Endothelial cell of hepatic sinusoid (primary cell): Measurements from ENCODE around the gene SERPINB5.

ENCODE experiments used
- in situ Hi-C: cut with HindIII; loops from 2 replicates; pipeline ENCODE4 v1.10.0; 2017; ENCODE audit warnings: low sequenced_read_pairs

The SERPINB5 gene

DNA sequence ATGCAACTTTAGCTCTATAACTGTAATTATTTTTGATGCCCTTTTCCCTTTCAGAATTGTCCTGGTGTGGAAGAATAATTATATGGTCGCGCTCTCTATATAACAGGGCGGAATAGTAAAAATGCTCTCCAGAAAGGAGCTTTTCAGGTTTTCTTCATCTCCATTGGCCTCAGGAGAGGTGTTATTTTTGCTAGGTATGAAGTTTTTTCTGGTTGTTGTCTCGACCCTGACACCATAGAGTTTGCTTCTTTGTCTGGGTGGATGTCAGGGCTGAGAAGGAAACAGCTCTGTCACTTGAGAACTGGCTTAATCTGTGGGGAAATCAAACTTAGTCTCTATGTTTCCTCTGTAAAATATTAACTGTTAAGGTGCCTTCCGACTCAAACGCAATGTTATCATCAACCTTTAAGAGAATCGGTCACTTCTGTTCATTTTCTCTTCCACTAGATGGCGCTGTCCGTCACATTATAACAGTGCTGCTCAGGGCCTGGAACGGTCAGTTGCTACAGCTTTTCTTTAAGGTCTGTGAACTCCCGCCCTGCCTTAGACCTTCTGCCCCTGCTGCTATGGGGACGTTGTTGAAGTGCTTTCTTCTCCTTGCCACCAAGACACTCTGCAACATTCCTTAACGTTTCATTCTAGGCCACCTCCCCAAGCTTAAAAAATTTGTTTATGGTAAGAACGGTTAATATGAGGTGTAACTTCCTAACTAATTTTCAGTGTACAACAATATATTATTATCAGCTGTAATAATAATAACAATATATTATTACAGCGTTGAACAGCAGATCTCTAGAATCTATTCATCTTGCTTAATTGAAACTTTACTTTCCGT, 41.6 kb downstream of the SERPINB5 start:
- in situ Hi-C loops = no loop called here

DNA sequence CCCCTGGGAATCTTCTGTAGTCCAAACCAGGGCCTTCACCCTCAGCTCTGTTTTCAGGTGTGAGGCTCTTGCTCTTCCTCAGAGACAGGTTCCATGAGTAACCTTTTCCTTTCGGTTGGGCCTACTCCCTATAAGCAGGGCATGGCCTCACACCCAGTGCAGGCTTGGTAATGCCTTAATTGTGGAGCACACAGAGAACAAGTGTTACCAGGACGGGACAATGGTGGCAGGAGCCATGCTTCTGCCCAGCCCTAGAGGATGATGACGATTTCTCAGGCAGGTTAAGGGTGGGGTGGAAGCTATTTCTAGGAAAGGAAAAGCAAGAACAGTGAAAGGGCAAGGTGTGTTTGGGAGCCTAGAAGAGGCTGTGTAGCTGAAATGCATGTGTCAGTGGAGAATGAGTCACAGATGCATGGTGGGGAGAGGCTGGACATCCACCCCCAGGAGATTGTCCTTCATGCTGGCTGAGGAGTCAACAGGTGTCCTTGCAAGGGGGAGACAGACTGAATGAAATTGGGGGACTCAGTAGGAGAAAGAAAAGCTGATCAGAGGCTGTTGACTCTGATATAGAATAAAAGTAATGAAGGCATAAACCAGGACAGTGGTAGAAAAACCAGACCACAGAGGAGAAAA, 43.4 kb downstream of the SERPINB5 start:
- in situ Hi-C loops = no loop called here

DNA sequence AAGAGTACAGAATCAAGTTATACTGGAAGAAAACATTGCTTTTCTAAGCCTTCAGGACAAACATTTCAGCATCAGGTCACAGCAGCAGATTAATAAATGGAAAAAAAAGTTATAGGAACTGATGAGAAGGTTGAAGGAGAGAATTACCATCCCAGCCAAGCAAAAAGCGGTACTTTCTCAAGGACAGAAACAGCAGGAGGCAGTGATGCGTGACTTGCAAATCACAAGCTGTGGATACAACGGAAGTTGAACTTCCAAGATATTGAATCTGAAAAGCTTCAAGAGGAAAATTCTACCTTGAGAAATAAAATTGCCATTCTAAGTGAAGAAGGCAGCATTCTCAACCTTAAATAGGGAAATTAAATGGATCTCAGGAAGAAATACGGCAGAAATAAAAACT, 46.9 kb downstream of the SERPINB5 start:
- in situ Hi-C loops = no loop called here

DNA sequence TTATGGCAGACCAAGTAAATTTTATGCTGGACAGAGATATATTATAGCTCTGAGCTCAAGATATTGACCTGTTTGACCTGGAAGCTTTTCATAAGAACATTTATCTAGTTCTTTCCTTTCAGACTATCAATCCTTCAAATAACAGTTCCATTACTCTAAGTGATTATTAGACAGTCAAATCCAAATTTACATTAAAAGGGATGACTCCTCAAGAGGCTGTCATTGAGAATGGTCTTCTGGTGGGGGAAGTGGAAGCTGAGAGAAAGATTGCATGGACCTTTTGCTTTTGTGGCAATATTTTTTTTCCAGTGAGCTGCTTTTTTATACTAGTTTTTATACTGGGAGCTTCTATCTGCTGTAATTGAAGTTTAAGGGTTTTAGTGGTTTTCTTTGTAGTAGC, 50.5 kb downstream of the SERPINB5 start:
- in situ Hi-C loops = no loop called here

DNA sequence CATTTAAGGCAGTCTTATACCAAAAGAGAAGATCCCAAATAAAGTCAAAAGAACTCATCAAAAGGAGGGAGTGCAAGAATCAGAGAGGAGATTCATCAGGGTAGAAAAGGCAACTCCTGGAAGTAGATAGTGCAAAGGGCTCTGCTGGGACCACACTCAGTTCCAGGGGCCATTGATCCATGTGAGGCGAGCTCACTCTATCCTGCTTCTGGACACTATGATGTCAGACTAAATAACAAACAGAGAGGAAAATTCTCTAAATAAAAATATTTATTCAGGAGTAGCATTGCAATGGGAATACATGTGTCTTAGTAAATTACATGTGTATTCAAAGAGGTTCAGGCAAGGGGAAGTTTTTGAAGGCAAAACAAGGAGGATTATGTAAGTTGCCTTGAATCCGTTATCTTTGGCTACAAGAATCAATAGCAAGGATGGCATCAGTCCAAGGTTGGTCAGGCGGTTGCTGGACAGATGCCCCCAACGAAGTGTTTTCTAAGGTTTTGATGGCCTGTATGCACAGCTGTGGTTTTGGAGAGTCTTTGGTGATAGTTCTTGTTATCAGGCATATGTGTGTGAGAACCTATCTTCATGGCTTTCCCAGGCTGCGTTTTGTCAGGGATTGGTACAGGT, 52.2 kb downstream of the SERPINB5 start:
- in situ Hi-C loops = no loop called here

DNA sequence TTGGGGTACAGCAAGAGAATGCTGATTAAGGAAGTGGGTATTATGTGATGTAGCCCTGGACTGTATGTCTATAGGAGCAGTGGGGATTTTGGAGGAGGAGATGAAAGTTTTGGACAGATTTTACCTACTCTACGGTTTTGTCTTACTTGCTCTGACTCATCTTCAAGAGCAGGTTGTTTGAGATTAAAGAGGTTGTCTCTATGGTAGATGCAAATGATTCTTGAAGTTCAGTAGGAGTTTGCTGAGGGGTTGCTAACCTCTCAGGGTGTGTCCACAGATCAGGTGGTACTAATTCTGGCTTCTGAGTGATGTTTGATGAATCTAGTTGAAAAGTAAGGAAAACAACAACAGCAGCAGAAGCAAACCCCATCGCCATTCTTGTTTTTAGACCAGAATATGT, 55.7 kb downstream of the SERPINB5 start:
- in situ Hi-C loops = no loop called here

DNA sequence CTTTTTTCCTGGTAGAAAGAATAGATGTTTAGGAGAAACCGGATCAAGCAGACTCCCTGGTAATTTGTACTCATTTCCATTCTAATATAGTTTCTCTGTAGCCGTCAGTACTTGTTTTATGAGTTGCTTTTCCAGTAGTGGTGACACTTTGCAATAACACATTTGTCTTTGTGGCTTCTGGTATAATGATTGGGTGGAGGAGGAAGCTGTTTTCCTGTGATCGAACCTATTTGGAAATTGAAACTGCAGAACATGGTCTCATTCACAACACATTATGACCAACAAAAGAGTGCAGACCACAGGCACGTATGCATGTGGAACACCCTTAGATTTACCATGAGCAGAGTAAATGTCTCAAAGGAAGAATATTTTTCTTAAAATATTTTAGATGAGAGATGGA, 57.9 kb downstream of the SERPINB5 start:
- in situ Hi-C loops = no loop called here

DNA sequence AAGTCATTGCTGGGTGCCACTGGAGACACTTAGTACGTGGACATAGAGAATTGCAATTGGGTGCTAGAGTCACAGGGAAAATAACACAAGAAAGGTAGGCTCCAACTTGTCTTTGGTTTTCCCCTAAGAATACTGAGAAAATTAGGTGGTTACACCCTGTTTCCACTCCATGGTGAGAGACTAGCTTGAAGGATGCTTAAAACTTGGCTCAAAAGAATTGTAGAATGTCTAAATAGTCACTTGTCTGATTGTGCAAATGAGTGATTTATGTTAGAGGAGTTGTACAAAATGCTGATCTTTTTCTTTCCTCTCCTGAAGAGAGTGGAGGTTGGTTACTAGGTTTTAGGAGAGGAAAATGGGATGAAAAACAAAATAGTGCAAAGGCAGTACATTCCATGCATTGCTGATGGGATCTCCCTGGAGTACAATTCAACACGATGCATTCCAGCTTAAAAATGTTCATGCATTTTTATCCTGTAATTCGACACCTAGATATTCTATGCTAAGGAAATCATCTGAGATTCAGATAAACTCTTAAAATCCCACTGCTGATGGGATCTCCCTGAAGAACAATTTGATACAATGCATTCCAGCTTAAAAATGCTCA, 63.2 kb downstream of the SERPINB5 start:
- in situ Hi-C loops = no loop called here

DNA sequence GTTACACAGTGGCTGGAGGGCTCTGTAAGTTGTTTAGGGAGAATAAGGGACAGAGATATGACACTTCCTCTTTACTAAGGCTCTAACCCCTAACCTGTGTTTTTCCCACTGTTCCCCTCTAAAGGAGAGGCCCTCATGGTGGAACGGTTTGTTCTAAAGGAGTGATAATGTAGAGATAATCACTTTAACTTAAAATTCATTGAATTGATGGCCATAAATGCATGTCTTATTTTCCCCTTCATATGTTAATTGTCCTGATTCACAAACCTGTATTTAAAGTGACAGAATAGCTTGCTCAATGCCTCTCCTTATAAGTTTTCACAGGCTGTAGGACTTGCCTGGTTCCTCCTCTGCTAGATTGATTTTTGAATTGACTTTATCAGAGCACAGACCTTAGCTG, 65.3 kb downstream of the SERPINB5 start, which contains the start of gene SERPINB12:
Gene SERPINB12, plus strand, starts transcription at position 301 of the 400 bp plus-strand sequence. CDS start 13,791 bp downstream, outside the sequence.
- in situ Hi-C loops = no loop called here

DNA sequence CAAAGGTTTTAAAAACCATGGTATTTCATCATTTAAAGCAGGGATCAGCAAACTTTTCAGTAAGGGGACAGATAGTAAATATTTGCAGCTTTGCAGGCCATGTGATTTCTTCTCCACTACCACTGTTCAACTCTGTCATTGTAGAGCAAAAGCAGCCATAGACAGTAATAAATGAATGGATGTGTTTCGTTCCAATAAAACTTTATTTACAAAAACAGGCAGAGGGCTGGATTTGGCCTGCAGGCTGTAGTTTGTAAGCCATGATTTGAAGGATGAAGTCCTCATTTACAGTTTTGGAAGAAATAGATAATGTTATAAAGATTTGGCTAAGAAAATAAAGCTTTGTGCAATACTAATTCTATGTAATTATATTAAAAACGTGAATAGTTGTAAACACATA, 67.3 kb downstream of the SERPINB5 start:
- in situ Hi-C loops = no loop called here

DNA sequence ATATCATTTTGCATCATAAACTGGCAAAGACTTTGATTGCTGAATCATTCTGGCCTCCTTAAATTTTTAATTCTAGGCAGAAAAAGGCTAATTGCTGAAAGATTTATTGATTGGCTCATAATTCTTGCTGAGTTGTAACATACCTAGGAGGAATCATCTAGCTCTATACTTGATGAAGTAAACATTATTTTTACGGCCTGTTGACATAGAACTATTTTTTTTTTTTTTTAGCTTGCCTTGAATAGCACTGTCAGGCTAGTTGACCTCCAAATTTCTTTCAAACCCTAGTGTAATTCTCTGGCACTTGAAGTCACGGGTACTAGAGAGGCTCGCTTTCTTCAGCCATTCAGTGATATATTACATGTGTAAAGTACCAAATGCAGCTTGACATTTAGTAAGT, 68.2 kb downstream of the SERPINB5 start:
- in situ Hi-C loops = no loop called here

DNA sequence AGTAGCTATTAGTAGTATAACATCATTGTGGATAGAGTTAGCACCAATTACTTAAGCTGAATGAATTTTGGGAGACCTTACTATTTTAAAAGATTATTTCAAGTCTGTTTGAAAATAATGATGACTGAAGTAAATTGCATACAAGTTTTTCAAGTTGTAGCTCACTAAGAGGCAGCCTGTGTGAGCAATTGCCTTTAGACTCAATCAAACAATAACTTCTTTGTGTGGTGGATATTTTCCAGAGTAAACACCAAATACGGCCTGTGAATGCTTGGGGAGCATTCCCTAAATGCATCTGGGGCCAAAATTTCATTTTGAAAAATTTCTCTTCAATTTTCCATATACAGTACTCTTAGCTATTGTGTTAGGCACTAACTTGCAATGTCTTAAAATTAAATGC, 73.3 kb downstream of the SERPINB5 start:
- in situ Hi-C loops = no loop called here

DNA sequence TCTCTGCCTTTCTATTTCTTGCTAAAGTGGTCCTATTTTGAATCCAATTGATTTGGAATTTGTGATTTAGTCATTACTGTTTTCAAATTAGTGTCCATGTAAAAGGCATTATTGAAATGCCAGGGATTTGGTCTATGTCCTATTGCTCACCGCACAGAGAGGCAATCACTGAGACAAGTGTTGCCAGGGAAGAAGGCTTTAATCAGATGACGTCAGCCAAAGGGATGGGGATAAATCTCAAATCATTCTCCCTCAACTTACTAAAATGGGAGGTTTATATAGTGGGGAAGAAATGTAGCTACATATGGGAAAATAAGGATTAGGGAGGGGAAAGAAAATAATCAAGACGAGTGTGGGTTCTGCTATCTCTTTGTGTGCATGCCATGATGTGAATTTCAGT, 75.0 kb downstream of the SERPINB5 start:
- in situ Hi-C loops = no loop called here

DNA sequence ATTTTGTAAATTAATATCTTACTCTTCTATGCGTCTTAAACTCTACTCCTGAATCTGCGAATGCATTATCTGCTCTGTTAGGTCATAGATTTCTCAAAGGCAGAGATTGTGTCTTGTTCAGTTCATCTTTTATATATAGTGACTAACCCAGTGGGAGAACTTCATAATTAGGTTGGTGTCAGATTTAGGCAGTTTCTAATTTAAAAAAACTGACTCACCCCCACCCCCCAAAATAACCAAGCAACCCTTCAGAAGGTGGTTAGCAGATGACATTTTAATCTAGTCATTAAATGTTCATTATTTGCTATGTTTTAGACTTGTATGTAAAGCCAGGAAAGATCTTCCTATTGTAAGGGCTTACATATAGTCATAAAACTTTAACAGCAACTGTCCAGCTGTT, 75.8 kb downstream of the SERPINB5 start:
- in situ Hi-C loops = no loop called here

DNA sequence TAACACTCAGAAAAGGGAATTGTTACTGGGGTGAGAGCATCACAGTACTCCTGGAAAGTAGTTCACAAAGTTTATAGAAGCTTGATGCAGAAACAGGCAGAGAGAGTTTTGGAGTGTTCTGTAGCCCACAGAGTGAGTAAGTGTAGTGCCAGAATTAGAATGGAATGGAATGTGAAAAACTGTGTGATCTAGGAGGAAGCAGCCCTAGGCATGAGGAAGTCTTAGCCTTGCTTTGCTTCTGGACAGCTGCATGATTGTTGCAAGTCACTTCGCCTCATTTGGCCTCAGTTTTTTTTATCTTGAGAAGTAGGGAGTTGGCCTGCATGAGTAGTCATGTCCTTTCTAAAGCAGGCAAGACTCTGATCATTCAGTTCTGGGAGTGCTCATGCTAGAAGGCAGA, 76.3 kb downstream of the SERPINB5 start:
- in situ Hi-C loops = no loop called here
